Cardiac fibroblast (primary cell): ENCODE measurements around the gene SCN9A.
"Not testable (repeated sequence)": the region's sequence is repeated elsewhere in the genome, so short reads cannot be mapped to it uniquely, and the experiment has no call there.

Experiments used
- DNase-seq, 2 donors: peaks; one replicate each; pipeline versions ENCODE4 v3.0.0 to v3.0.0-alpha.2; 2010; ENCODE audit warnings: low read depth in 2 of 2
- H3K4me3 ChIP-seq, 2 donors: replicated peaks in 1 of 2; 1 replicate in 1 of 2; 2 replicates in 1 of 2; pipeline ENCODE4 v1.5.1; 2011; ENCODE audit warnings: low read depth in 2 of 2, low read length in 2 of 2, mild to moderate bottlenecking in 2 of 2, moderate library complexity in 1 of 2
- CTCF ChIP-seq: IDR thresholded peaks from one replicate; pipeline ENCODE4 v1.5.1; 2011; ENCODE audit warnings: low read depth, mild to moderate bottlenecking, low read length, inconsistent platforms

The SCN9A gene

GRCh38 chr2:166328147-166328546 lies 47.6 kb downstream of the SCN9A start:
- H3K4me3 ChIP-seq: no peak overlapping the region
- DNase-seq: no peak
- TF ChIP-seq CTCF: no peak

- TF ChIP-seq CTCF: no peak
- H3K4me3 ChIP-seq: no peak overlapping the region
- no peak for DNase-seq
Observed at GRCh38 chr2:166321076-166321475, 54.7 kb downstream of the SCN9A start.

GRCh38 chr2:166314022-166314759 lies 61.6 kb downstream of the SCN9A start:
- no peak overlapping the region for H3K4me3 ChIP-seq
- TF ChIP-seq CTCF: no peak
- DNase-seq: peak; percentile 38 to 91

GRCh38 chr2:166312863-166313262 lies 62.9 kb downstream of the SCN9A start:
- not testable (repeated sequence) for DNase-seq, H3K4me3 ChIP-seq

- no peak overlapping the region for H3K4me3 ChIP-seq
- DNase-seq: no peak
- no peak for TF ChIP-seq CTCF
Observed at GRCh38 chr2:166307326-166307725, 68.4 kb downstream of the SCN9A start.

- no peak for TF ChIP-seq CTCF
- DNase-seq: no peak
- H3K4me3 ChIP-seq: no peak overlapping the region
Observed at GRCh38 chr2:166304656-166305055, 71.1 kb downstream of the SCN9A start.

GRCh38 chr2:166302036-166302435 lies 73.7 kb downstream of the SCN9A start:
- TF ChIP-seq CTCF: no peak
- no peak overlapping the region for H3K4me3 ChIP-seq
- no peak for DNase-seq
